ENCODE results near the gene QKI.

- no peak for TF ChIP-seq CTCF (IDR thresholded peaks at IDR 0.05; ENCODE audit: extremely low read depth in 1 of 2, insufficient read depth in 1 of 2, low read depth in 1 of 2, low read length in 2 of 2)
- no peak for TF ChIP-seq POLR2A (IDR thresholded peaks at IDR 0.05; ENCODE audit: low read depth, low read length)
- TF ChIP-seq MYC (IDR thresholded peaks at IDR 0.05; ENCODE audit: low read depth, low read length) = no peak
These were observed 75.1 kb downstream of the QKI start for GRCh38 chr6:163489584-163489983.

Data from endothelial cell of umbilical vein (primary cell).